ENCODE measurements around the gene TCP11L1. TPM values are rescaled to one million over a fixed set of nuclear protein-coding genes. Genes with fewer than 3 reads are reported as not detected.

TCP11L1 gene, protein sequence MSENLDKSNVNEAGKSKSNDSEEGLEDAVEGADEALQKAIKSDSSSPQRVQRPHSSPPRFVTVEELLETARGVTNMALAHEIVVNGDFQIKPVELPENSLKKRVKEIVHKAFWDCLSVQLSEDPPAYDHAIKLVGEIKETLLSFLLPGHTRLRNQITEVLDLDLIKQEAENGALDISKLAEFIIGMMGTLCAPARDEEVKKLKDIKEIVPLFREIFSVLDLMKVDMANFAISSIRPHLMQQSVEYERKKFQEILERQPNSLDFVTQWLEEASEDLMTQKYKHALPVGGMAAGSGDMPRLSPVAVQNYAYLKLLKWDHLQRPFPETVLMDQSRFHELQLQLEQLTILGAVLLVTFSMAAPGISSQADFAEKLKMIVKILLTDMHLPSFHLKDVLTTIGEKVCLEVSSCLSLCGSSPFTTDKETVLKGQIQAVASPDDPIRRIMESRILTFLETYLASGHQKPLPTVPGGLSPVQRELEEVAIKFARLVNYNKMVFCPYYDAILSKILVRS
- polyA plus RNA-seq (ENCODE audit: insufficient read length in 4 of 4), result 10 to 100 TPM in 2 of 4 donors, 1 to 10 TPM in 2; 8.5 to 14.1 (median 11.7) TPM

DNA sequence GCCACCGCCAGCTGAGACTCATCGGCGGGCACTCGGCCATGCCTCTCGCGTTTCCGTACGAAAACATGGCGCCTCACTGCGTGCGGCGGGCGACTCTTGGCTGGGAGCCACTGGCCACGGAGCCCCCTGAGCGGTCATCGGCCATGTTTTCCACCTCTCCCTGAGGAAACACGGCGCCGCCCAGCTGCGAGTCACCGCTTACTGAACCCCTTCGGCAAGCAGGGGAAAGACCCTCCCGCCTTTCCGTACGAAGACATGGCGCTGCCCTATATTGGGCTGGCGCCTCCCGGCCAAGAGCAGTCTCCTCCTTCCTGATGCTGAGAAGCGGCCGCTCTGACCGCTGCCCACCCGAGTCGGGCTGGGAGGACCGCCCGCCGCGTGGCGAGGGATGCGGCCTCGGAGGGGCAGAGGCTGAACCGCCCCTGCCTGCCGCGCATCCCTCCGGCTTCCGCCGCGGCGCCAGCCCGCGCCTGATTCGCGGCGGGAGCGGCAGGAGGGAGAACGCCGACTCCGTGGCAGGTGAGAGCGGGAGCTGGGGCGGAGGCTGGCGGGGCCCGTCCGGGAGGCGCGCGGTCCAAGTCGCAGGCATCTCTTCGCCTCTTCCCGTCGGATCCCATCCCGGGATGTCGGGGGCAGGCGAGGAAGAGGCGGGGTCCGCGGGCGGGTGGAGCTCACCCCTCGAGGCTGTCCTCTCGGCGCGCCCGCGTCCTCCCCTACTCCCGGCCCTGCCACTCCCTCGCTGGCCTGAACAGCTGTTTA is at the start of gene TCP11L1:
Gene TCP11L1, plus strand, starts transcription at position 299 of the 759 bp plus-strand sequence. CDS start 4,202 bp downstream, outside the sequence.
- DNase-seq (ENCODE audit: low read depth in 4 of 4, low spot score in 2 of 4), result peak; percentile 83 to 90 (median 90)

DNA sequence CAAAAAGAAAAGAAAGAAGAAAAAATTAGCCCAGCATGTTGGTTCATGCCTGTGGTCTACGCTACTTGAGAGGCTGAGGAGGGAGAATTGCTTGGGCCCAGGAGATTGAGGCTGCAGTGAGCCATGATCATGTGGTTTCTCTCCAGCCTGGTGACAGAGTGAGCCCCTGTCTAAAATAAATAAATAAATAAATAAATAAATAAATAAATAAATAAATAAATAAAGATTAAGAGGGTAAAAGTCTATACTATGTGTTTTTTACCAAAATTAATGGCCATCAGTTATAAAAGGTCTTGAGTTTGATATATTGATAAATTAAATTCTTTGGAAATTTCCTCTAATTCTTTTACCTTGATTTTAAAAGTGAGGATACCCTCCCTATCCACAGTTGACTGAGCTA is 48.9 kb upstream of the TCP11L1 start:
- DNase-seq (ENCODE audit: low read depth in 4 of 4, low spot score in 2 of 4), result no peak

DNA sequence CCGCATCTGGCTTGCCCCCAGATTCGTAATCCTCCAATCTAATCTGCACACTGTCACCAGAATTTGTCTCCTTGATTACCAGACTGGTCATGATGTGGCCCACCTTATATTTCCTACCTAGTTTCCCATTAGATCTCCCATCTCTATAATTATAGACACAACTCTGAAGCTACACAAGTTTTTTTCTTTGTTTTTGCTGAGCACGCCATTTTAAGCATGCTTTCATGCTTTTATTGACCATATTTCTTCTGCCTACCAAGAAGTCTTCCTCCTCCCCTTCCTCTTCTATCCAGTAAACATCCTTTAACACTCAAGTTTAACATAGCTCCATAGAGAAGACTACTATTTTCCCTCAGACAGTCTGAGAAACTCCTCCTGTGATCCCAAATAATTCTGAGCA is 47.9 kb upstream of the TCP11L1 start:
- DNase-seq (ENCODE audit: low read depth in 4 of 4, low spot score in 2 of 4), result no peak

DNA sequence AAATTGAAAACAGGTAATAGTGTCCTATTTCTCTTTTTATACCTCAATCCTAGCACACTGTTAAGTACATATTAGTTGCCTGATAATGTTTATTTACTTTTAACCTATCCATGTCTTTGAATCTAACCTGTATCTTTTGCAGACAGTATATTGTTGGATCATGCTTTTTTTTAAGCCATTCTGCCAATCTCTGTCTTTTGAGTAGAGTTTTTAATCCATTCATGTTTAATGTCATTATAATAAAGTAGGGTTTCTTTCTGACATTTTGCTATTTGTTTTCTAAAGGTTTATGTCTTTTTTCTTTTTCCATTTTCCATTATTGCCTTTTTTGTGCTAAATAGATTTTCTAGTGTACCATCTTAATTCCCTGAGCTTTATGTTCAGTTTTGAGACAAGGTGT is 47.5 kb upstream of the TCP11L1 start:
- no peak for DNase-seq (ENCODE audit: low read depth in 4 of 4, low spot score in 2 of 4)

DNA sequence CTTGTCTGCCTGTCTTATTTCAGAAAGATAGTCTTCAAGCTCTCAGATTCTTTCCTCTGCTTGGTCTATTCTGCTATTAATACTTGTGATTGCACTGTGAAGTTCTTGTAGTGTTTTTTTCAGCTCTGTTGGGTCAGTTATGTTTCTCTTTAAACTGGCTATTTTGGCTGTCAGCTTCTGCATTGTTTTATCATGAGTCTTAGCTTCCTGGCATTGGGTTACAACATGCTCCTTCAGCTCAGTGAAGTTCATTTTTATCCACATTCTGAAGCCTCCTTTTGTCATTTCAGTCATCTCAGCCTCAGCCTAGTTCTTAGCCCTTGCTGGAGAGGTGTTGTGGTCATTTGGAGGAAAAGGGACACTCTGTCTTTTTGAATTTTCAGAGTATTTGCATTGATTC is 39.2 kb upstream of the TCP11L1 start:
- no peak for DNase-seq (ENCODE audit: low read depth in 4 of 4, low spot score in 2 of 4)

DNA sequence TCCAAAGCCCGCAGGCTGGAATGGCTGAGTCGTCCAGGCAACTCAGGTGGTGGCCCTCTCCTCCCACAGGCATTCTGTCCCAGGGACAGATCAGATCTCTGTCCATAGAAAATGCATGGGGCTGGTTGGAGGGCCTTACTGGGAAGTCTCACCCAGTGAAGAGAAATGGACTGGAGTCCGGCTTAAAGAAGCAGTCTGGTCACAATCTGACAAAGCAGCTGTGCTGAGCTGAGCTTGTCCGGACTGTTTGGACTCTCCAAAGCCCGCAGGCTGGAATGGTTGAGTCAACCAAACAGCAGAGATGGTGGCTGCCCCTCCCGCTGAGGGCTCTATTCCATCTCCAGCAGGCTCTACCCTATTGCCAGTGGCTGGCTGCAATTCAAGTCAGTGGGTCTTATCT is 38.1 kb upstream of the TCP11L1 start:
- no peak for DNase-seq (ENCODE audit: low read depth in 4 of 4, low spot score in 2 of 4)

DNA sequence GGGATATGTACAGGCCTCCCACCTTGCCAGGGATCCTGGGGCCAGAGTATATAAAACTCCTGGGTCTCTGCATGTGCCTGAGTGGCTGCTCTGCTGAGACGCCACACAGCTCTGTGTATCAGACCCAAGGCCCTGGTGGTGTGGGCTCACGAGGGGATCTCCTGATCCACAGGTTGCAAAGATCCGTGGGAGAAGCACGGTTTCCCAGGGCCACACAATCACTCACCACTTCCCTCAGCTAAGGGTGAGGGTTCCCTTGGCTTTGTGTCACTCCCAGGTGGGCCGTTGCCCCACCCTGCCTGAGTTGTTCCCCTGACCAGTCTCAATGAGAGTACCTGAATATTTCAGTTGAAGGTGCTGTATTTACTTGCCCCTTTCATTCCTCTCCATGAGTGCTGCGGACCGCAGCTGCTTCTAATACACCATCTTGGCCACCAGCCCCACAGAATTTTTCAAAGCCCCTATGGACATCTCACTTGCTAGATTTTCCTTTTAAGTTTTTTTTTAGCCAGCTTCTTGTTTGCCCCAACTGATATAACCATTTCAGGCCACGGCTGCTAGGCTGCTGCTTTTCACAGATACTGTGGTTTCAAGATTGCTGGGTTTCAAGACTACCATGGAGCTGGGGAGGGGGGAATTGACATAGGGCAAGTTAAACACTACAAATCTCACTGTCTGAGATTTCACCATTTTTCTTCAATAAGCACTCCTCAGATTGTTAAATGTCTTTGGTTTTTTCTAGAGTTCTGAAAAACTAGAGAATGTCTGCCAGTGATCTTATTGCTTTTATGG is 37.4 kb upstream of the TCP11L1 start:
- DNase-seq (ENCODE audit: low read depth in 4 of 4, low spot score in 2 of 4), result no peak

DNA sequence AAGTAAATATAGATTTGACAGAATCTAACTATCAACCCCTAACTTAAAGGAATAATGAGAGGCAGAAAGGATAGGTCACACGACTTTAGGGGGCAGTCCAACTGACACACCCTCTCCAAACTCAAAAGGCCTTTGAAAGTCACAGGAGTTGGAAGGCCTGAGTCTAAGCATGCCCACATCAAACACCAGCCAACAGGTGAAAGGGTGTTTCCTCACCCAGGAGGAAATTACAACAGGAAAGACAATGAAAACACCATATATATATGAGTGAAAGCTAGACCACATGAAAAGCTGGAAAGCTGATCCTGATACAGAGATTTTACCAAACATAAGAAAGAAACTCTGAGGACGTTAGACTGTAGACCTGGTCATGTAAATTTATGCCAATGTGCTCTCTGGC is 34.2 kb upstream of the TCP11L1 start:
- DNase-seq (ENCODE audit: low read depth in 4 of 4, low spot score in 2 of 4), result no peak

DNA sequence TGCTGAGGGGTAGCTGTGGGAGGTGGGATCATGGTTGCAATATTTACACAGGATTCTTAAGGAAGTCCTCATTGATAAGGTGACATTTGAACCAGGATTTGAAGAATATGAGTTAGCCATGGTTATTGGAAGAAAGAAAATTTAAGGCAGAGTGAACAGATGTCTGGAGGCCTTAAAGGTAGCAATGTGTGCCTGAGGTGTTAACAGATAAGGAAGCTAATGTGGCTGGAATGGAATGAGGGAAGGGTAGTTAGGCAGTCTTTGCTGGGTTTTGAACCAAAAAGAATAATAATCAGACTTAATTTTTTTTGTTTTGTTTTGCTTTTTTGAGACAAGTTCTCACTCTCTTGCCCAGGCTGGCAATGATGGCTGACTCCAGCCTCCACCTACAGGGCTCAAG is 33.4 kb upstream of the TCP11L1 start:
- no peak for DNase-seq (ENCODE audit: low read depth in 4 of 4, low spot score in 2 of 4)

DNA sequence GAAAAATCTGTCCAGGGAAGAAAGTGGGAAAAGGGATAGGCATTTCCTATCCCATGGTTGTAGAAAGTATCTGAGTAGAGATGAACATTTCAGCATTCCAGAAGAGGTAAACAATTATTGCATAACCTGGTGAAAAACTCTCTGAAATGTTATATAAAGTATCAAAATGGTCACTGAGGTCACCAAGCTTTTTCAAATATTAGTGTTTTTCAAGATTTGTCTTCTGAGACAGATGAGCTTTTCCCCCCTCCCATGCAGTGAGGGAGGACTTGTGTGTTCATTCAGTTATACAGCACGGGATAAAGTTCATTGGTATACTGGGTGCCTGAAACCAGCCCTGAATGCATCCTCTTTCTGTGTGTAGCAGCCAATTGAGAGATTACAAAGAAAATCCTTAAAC is 25.6 kb upstream of the TCP11L1 start:
- DNase-seq (ENCODE audit: low read depth in 4 of 4, low spot score in 2 of 4), result no peak

DNA sequence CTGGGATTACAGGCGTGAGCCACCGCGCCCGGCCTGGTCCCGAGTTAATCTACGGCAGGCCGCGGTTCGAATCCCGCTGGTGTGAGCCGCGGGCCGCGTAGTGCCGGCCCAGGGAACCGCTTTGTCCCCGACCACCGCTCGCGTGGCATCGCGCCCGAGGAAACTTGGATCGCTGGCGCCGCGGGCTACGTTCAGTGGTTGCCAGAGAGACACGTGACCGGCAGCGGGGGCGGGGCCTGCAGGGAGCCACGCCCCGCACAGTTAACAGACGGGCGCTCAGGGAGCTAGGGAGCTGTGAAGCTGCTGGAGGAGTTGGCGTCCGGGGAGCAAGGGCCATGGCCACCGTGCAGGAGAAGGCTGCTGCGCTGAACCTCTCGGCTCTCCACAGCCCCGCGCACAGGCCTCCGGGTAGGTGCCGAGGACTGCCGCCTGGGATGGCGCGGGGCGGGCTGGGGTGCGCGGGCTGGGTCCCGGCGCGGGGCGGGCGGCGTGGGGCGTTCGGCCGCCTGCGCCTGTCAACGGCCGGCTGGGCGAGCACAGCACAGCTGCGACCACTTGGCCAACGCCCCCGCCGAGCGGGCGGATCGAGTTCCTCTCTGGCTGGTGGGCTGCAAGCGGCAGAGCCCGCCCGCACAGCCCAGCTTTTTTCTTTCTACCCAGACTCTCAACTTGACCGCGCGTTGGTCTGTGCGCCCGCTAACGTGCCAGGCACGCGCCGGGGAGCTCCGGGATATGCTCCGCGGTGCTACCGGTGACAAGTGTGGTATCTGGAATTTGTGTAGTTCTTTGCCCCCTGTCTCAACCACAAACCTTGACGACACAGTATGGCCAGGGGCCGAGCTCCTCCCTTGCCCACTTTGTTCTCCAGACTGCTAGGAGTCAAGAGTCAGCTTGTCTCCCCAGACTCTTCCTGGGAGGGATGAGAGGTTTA is 23.5 kb upstream of the TCP11L1 start, which contains the start of gene DEPDC7:
Gene DEPDC7, plus strand, starts transcription at position 258 of the 931 bp plus-strand sequence. Its CDS starts 78 bp downstream, at position 336.
- peak; percentile 45 to 85 (median 75) for DNase-seq (ENCODE audit: low read depth in 4 of 4, low spot score in 2 of 4)

DNA sequence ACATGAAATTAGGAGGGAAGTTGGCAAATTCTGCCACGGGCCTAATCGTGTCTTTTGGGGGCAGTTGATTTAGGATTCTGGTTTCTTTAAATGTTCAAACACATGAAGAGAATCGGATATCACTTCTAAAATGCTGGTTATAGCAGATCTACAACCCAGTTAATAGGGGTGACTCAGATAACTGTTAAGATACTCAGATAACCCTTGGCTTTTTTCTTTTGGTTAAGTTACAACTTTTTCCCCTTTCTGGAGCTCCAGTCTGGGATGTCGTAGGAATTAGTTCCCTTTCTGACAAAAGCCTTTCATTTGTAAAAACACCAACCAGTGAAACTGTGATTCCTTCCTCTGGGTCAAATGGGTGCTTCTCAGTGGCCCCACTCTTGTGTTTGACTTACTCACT is 22.7 kb upstream of the TCP11L1 start:
- DNase-seq (ENCODE audit: low read depth in 4 of 4, low spot score in 2 of 4), result no peak

DNA sequence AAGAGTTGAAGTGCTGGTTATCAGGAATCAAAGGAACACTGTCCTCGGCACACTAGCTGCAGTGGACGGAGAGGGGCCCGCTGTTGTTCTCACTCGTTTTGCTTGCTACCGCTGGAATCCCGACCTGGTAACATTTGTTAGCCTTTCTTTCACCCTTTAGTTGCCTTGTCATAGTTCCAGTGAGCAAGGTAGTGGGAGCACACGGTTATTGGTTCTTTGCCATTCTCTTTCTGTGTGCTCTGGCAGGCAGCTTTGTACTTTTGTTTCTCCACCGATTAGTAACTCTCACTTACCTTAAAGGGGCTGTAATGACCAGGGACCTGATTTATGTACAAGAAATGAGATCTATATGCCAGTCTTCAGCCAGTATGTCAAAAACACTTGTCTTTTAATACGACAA is 21.9 kb upstream of the TCP11L1 start:
- DNase-seq (ENCODE audit: low read depth in 4 of 4, low spot score in 2 of 4), result no peak

DNA sequence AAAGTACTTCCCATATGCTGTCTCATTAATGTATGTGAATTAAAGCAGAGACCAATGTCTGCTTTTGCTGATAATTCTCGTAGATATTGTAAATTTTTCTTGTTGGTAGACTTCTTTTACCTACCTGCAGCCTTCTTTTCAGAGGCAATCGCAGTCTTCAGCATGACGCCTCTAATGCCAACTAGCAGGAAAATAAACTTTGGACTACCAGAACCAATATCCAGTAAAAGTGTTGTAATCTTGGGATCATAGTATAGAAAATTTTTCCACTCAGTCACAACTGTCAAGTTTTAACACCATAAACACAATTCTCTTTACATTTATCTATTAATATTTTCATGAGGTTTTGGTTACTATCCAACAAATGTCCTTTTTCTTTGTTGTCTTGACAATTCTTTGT is 21.4 kb upstream of the TCP11L1 start:
- no peak for DNase-seq (ENCODE audit: low read depth in 4 of 4, low spot score in 2 of 4)

DNA sequence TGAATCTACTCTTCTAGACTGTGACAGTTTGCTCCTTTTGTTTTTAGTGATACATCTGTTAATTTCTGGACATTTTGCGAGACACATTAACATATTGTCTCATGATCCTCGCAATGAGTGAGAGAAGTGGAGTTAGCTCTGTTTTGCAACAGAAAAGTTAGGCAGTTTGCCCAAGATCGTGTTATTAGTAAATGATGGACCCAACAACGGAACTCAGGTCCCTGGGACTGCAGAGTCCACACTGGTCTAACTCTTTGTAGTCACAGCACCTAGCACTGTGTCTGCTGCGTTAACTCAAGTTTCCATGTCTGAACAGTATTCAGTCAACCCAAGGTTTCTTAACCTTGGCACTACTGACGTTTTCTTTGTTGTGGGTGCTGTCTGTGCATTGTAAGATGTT is 20.5 kb upstream of the TCP11L1 start:
- DNase-seq (ENCODE audit: low read depth in 4 of 4, low spot score in 2 of 4), result no peak

DNA sequence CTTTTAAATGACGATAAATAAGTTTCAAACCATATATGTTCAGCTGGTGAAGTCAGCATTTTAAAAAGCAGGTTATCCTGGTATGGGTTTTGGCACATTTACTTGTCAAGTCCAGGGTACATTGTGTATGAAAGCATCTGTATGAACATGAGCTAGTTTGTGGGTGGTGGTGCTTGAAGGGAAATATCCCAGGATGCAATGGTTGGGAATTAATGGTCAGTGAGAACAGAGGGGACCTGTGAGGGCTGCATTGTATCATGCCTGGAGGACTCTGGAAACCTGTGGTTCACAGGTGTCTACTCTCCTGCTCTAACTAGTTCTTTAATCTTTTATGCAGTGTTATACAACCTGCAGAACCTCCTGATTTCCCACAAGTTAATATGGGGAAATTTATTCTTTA is 17.9 kb upstream of the TCP11L1 start:
- no peak for DNase-seq (ENCODE audit: low read depth in 4 of 4, low spot score in 2 of 4)

DNA sequence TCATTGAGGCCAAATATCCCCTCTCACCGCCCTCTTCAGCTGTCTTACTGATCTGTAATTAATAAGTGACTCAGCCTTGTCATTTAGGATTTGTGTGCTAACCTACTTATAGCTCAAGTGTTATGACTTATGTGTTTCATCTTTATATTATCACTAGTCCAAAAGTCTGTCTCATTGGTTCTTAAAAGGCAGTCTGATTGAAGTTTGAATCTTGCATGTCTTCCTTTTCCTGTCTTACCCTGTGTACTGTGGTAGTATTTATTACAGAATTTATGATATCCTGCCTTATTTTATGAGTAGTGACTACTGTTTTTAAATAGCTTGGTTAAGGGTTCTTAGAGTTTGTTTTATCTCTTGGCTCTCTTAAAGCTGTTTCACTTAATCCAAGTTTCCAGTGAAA is 17.4 kb upstream of the TCP11L1 start:
- no peak for DNase-seq (ENCODE audit: low read depth in 4 of 4, low spot score in 2 of 4)

DNA sequence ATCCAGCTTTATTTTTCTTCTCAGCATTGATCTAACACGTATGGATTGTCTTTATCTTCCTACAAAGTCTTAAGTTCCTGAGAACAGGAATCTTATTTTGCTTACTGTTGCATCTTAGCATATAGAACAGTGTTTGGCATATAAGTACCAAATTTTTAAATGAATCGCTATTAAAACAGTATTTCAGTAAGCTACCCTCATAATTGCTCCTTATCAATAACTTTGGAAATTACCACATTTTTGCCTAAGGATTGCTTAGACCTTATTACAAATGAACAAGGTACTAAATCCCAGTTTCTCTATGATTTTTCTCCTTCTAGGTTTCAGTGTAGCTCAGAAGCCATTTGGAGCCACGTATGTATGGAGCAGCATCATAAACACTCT is 14.0 kb upstream of the TCP11L1 start:
- no peak for DNase-seq (ENCODE audit: low read depth in 4 of 4, low spot score in 2 of 4)

DNA sequence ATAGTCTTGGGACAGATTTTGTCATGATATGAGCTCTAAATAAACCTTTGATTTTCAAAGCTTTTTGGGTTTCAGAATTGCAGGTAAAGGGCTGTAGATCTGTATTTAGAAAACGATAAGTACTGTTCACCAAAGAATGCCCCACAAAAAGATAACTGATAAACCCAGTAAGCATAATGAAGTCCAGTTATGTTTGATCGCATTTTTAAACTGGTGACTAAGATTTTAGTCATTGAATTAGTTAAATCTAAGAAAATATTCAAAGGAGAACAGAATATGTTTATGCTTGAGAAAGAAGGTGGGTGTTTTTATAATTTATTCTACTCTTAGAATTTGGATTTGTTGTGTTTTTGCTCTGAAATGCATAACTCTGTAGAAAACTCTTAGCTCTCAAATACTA is 12.1 kb upstream of the TCP11L1 start:
- DNase-seq (ENCODE audit: low read depth in 4 of 4, low spot score in 2 of 4), result no peak
